Coronary artery (tissue), 2 donors: ENCODE results near the gene RBBP9.

Source experiments
- DNase-seq: peaks from one replicate; pipeline ENCODE4 v3.0.0-alpha.2; 2017; ENCODE audit warnings: low spot score
- H3K27ac ChIP-seq, 2 donors: fragments of 200-600 bp; sonication (generic); one replicate each; pipeline ENCODE4 v1.5.1; 2016 to 2019
- H3K4me3 ChIP-seq: fragments of 200-600 bp; sonication (generic); 2 replicates; pipeline ENCODE4 v1.5.1; 2016; ENCODE audit warnings: mild to moderate bottlenecking, moderate library complexity
- CTCF ChIP-seq: fragments of 200-600 bp; sonication (generic); IDR thresholded peaks from one replicate; pipeline ENCODE4 v1.5.1; 2019; ENCODE audit warnings: antibody characterized with exemption

The RBBP9 gene

DNA sequence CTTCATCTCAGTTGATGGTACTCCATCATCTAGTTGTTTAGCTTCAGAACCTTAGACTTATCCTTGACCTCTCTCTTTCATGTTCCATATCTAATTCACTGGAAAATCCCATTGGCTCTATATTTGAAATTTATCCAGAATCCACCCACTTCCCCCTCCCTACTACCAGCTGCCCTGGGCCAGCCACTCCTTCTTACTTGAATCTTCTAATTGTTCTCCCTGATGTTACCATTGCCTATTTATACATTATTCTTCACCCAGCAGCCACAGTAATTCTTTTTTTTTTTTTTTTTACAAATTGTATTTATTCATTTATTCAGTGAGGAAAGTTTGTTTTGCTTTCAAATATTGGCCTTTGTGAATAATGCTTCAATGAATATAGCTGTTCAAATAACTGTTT lies 18.9 kb upstream of the RBBP9 start:
- Histone ChIP-seq H3K27ac (no peak overlapping the region), H3K4me3 (no peak overlapping the region)
- no peak for DNase-seq
- no peak for TF ChIP-seq CTCF

DNA sequence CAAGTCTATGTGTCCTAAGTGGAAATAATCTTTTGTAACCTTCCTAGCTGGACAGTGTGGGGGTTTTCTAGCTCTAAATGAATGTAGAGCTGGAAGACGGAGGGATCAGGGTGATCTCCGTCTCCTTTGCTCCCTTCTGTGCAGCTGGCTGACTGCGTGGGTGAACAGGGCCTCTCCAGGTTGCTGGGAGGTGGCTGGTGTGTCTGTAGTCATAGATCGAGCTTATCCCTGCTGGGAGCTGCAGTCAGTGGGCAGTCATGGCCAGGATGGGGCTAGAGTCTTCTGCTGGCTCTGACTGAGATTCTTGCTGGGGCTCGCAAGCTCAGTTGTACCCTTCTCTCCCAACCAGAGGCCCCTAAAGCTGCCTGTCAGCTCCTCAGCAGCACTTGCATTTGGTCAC lies 17.1 kb upstream of the RBBP9 start:
- Histone ChIP-seq H3K27ac (no peak overlapping the region), H3K4me3 (no peak overlapping the region)
- no peak for TF ChIP-seq CTCF
- DNase-seq = no peak

GRCh38 chr20:18513208-18513607 lies 16.2 kb upstream of the RBBP9 start:
- Histone ChIP-seq H3K27ac (no peak overlapping the region), H3K4me3 (no peak overlapping the region)
- no peak for TF ChIP-seq CTCF
- DNase-seq = no peak

GRCh38 chr20:18511571-18511970 lies 14.5 kb upstream of the RBBP9 start:
- no peak for TF ChIP-seq CTCF
- H3K4me3 ChIP-seq = no peak overlapping the region
- no peak overlapping the region for H3K27ac ChIP-seq
- DNase-seq = no peak

DNA sequence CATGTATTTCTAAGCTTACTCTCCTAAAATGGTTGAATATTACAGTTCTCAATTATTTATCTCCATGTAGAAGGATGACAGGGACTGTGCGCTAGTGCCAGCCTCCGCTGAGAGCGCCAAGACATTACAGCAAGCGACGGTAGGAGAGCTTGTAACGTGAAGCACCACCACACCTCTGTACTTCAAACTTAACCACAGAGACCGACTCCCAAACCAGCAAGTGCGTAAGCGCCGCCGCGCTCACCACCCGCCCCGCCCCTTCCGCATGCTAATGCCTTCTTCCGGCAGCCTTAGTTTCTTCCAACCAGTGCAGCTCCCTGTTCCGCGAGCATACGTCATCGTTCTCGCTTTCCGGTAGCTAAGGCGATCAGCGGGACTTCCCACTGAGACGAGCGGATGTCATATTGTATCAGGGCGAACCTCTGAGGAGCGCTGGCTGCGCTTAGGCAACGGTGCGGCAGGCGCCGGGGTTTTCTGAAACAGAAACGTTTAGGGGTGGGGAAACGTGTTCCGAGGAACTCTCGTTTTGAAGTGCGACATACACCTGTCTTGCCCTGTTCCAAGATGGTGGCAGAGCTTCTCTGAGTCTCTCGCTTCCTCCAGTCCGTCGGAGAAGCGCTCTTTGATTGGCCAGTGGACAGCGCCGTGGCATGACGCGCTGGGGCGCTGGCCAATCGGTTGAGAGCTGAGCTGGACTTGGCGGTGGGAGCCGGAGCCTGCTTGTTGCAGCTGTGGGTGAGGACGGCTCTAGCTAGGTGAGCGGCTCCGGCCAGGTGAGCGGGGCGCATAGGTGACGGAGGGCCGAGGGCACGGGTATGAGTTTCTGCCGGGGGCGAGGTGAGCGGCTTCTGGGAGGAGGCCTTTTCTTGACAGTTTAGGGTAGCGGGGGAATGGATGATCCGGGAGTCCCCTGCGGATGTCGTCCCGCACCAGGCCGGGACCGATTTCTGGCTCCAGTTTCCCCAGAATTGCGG lies 10.5 kb upstream of the RBBP9 start, which contains the start of gene SEC23B:
Gene SEC23B (plus strand): TSS at position 723 of the 974 bp plus-strand sequence. CDS start 2,896 bp downstream, outside the sequence.
- peak; percentile 98 for DNase-seq
- Histone ChIP-seq H3K27ac (peak within 1 kb of the TSS; percentile 81 to 97), H3K4me3 (peak within 1 kb of the TSS; percentile 84)
- TF ChIP-seq CTCF = no peak

- H3K27ac ChIP-seq = peak overlapping the region; percentile 81 to 97
- DNase-seq = no peak
- H3K4me3 ChIP-seq = peak overlapping the region; percentile 84
- TF ChIP-seq CTCF = no peak
Observed at GRCh38 chr20:18506744-18507143, 9.7 kb upstream of the RBBP9 start.
